Breast epithelium (tissue), 4 donors: ENCODE data around the gene CACNA1A. TPM values are rescaled to one million over a fixed set of nuclear protein-coding genes. Genes with fewer than 3 reads are reported as not detected.

Experiments
- DNase-seq, 2 donors: peaks; one replicate each; pipeline ENCODE4 v3.0.0-alpha.2; 2019; ENCODE audit warnings: low spot score in 2 of 2
- H3K27ac ChIP-seq, 2 donors: fragments of 200-600 bp; sonication (generic) in 1 of 2; one replicate each; pipeline ENCODE4 v1.5.1; 2016 to 2019; ENCODE audit warnings: mild to moderate bottlenecking in 1 of 2
- H3K27me3 ChIP-seq, 2 donors: fragments of 200-600 bp; sonication (generic) in 1 of 2; one replicate each; pipeline versions ENCODE4 v1.5.1 to v1.6.0; 2017 to 2019; ENCODE audit warnings: control low read depth in 1 of 2, mild to moderate bottlenecking in 1 of 2
- H3K36me3 ChIP-seq: fragments of 200-600 bp; one replicate; pipeline ENCODE4 v1.5.1; 2019
- H3K4me1 ChIP-seq, 2 donors: fragments of 200-600 bp; sonication (generic); one replicate each; pipeline ENCODE4 v1.5.1; 2016 to 2019; ENCODE audit warnings: control low read depth in 1 of 2
- H3K4me3 ChIP-seq, 3 donors: fragments of 200-600 bp; sonication (generic); 1 replicate in 2 of 3; 2 replicates in 1 of 3; pipeline ENCODE4 v1.5.1; 2016 to 2019; ENCODE audit warnings: mild to moderate bottlenecking in 3 of 3, moderate library complexity in 2 of 3
- H3K9me3 ChIP-seq, 2 donors: fragments of 200-600 bp; sonication (generic) in 1 of 2; one replicate each; pipeline ENCODE4 v1.5.1; 2016 to 2019; ENCODE audit warnings: control low read depth in 1 of 2
- CTCF ChIP-seq, 3 donors: fragments of 450-650 bp; IDR thresholded peaks; one replicate each; pipeline ENCODE4 v1.5.1; 2016 to 2017; ENCODE audit warnings: antibody characterized with exemption in 3 of 3, mild to moderate bottlenecking in 3 of 3, moderate library complexity in 3 of 3
- POLR2A ChIP-seq: fragments of 450-650 bp; IDR thresholded peaks from one replicate; pipeline ENCODE4 v1.6.1; 2016; ENCODE audit warnings: antibody characterized with exemption, mild to moderate bottlenecking, moderate library complexity
- POLR2AphosphoS5 ChIP-seq, 3 donors: sonication (generic); formaldehyde crosslinking; IDR thresholded peaks; one replicate each; pipeline ENCODE4 v1.6.1; 2017; ENCODE audit warnings: antibody characterized with exemption in 3 of 3
- intact Hi-C: fragments of 100-400 bp; cut with DNase I; formaldehyde crosslinking; loops from one replicate; pipeline ENCODE4 v1.15.1; 2023; ENCODE audit warnings: low total_unique reads
- total RNA-seq, 3 donors: library from RNA; depleted of rRNA; stranded (reverse); fragments of >200 nt; gene quantifications; one replicate each; pipeline ENCODE4 v1.1.0, GENCODE V29; 2016

The CACNA1A gene
- total RNA-seq, 3 donors from 2014 or later = 0.16 to 1.0 (median 0.33) TPM

GRCh38 chr19:13350759-13351158 is 155.5 kb downstream of the CACNA1A start:
- intact Hi-C loops = no loop called here
- no peak for DNase-seq
- peaks cover 12 to 21% of the 10 kb centered on the region in 2 donors for H3K9me3 ChIP-seq
- H3K27ac ChIP-seq = no peak overlapping the region
- H3K4me3 ChIP-seq = no peak overlapping the region
- H3K4me1 ChIP-seq = no peaks in the 10 kb centered on the region
- H3K27me3 ChIP-seq = peaks cover 0 to 16% of the 10 kb centered on the region in 2 donors
- H3K36me3 ChIP-seq = no peaks in the 10 kb centered on the region
- TF ChIP-seq CTCF (IDR thresholded peaks at IDR 0.05) (no peak), POLR2AphosphoS5 (IDR thresholded peaks at IDR 0.05) (no peak), POLR2A (no peak)

- Histone ChIP-seq H3K36me3 (no peaks in the 10 kb centered on the region), H3K4me3 (no peak overlapping the region), H3K4me1 (no peaks in the 10 kb centered on the region), H3K27ac (no peak overlapping the region), H3K9me3 (peaks cover 12 to 21% of the 10 kb centered on the region in 2 donors), H3K27me3 (peaks cover 0 to 11% of the 10 kb centered on the region in 2 donors)
- no peak for TF ChIP-seq CTCF (IDR thresholded peaks at IDR 0.05)
- no peak for TF ChIP-seq POLR2AphosphoS5 (IDR thresholded peaks at IDR 0.05)
- no peak for TF ChIP-seq POLR2A
- intact Hi-C loops = no loop called here
- no peak for DNase-seq
These were observed 156.2 kb downstream of the CACNA1A start for GRCh38 chr19:13350072-13350471.

GRCh38 chr19:13347367-13347766 is 158.9 kb downstream of the CACNA1A start:
- intact Hi-C loops = no loop called here

GRCh38 chr19:13343514-13343913 is 162.8 kb downstream of the CACNA1A start:
- peaks cover 5 to 9% of the 10 kb centered on the region in 2 donors for H3K9me3 ChIP-seq
- no peaks in the 10 kb centered on the region for H3K27me3 ChIP-seq
- H3K4me1 ChIP-seq = no peaks in the 10 kb centered on the region
- DNase-seq = no peak
- H3K36me3 ChIP-seq = no peaks in the 10 kb centered on the region
- intact Hi-C loops = no loop called here
- no peak for TF ChIP-seq POLR2A
- no peak overlapping the region for H3K27ac ChIP-seq
- H3K4me3 ChIP-seq = no peak overlapping the region

More at GRCh38 chr19:13347367-13347766, 158.9 kb downstream of the CACNA1A start:
- DNase-seq = no peak
- Histone ChIP-seq H3K36me3 (no peaks in the 10 kb centered on the region), H3K4me1 (no peaks in the 10 kb centered on the region), H3K4me3 (no peak overlapping the region), H3K27ac (no peak overlapping the region), H3K9me3 (peaks cover 17 to 26% of the 10 kb centered on the region in 2 donors), H3K27me3 (no peaks in the 10 kb centered on the region)
- TF ChIP-seq POLR2A (no peak), CTCF (IDR thresholded peaks at IDR 0.05) (no peak), POLR2AphosphoS5 (IDR thresholded peaks at IDR 0.05) (no peak)

GRCh38 chr19:13342672-13343071 is 163.6 kb downstream of the CACNA1A start:
- H3K9me3 ChIP-seq = peaks cover 5 to 10% of the 10 kb centered on the region in 2 donors
- no peak overlapping the region for H3K4me3 ChIP-seq
- DNase-seq = no peak
- no peak overlapping the region for H3K27ac ChIP-seq
- no peaks in the 10 kb centered on the region for H3K27me3 ChIP-seq
- H3K4me1 ChIP-seq = no peaks in the 10 kb centered on the region
- intact Hi-C loops = no loop called here
- TF ChIP-seq POLR2AphosphoS5 (IDR thresholded peaks at IDR 0.05) (no peak), CTCF (IDR thresholded peaks at IDR 0.05) (no peak), POLR2A (no peak)
- no peaks in the 10 kb centered on the region for H3K36me3 ChIP-seq

- no peak for DNase-seq
- intact Hi-C loops = loop anchor here (10.0 kb wide), 1 partner anchor 995 kb away; no protein-coding TSS in a partner anchor
- H3K4me1 ChIP-seq = no peaks in the 10 kb centered on the region
- TF ChIP-seq POLR2A (no peak), POLR2AphosphoS5 (IDR thresholded peaks at IDR 0.05) (no peak), CTCF (IDR thresholded peaks at IDR 0.05) (no peak)
- H3K27ac ChIP-seq = peak overlapping the region in 1 of 2 donors; percentile 12
- no peaks in the 10 kb centered on the region for H3K27me3 ChIP-seq
- no peak overlapping the region for H3K4me3 ChIP-seq
- peaks cover 16 to 32% of the 10 kb centered on the region in 2 donors for H3K9me3 ChIP-seq
- no peaks in the 10 kb centered on the region for H3K36me3 ChIP-seq
These were observed 166.4 kb downstream of the CACNA1A start for GRCh38 chr19:13339869-13340268.
